ENCODE data around the gene POLK.
"Not testable (repeated sequence)": the region's sequence is repeated elsewhere in the genome, so short reads cannot be mapped to it uniquely, and the experiment has no call there.

POLK gene

GRCh38 chr5:75511435-75512382 lies at the start of gene POLK, which contains the start of gene CERT1:
TSS of gene POLK (plus strand) at chr5:75511891.
TSS of gene CERT1 (minus strand) at chr5:75511629. CDS start at chr5:75511207, 422 bp downstream.
- DNase-seq = peak; percentile 57

- DNase-seq = no peak
Observed at GRCh38 chr5:75463726-75464125, 48.0 kb upstream of the POLK start.

GRCh38 chr5:75465480-75465879 lies 46.2 kb upstream of the POLK start:
- no peak for DNase-seq

GRCh38 chr5:75466006-75466716 lies 45.5 kb upstream of the POLK start:
- DNase-seq = no peak

- DNase-seq = no peak
Observed at GRCh38 chr5:75468593-75468992, 43.1 kb upstream of the POLK start.

GRCh38 chr5:75469017-75469416 lies 42.7 kb upstream of the POLK start:
- no peak for DNase-seq

GRCh38 chr5:75471193-75471592 lies 40.5 kb upstream of the POLK start:
- DNase-seq = no peak

- no peak for DNase-seq
Observed at GRCh38 chr5:75472973-75473372, 38.7 kb upstream of the POLK start.

- no peak for DNase-seq
Observed at GRCh38 chr5:75473463-75473862, 38.2 kb upstream of the POLK start.

- DNase-seq = no peak
Observed at GRCh38 chr5:75475364-75475763, 36.3 kb upstream of the POLK start.

- DNase-seq = no peak
Observed at GRCh38 chr5:75481024-75481423, 30.7 kb upstream of the POLK start.

- no peak for DNase-seq
Observed at GRCh38 chr5:75482482-75482881, 29.2 kb upstream of the POLK start.

GRCh38 chr5:75484605-75485004 lies 27.1 kb upstream of the POLK start:
- DNase-seq = no peak

GRCh38 chr5:75489847-75490246 lies 21.8 kb upstream of the POLK start:
- not testable (repeated sequence) for DNase-seq

- no peak for DNase-seq
Observed at GRCh38 chr5:75491621-75492020, 20.1 kb upstream of the POLK start.

GRCh38 chr5:75496026-75496425 lies 15.7 kb upstream of the POLK start:
- no peak for DNase-seq

- no peak for DNase-seq
Observed at GRCh38 chr5:75498208-75498777, 13.4 kb upstream of the POLK start.

GRCh38 chr5:75498875-75499274 lies 12.8 kb upstream of the POLK start:
- not testable (repeated sequence) for DNase-seq

GRCh38 chr5:75505112-75505511 lies 6.6 kb upstream of the POLK start:
- not testable (repeated sequence) for DNase-seq

- DNase-seq = no peak
Observed at GRCh38 chr5:75507841-75508240, 3.9 kb upstream of the POLK start.

GRCh38 chr5:75509546-75509945 lies 2.1 kb upstream of the POLK start:
- DNase-seq = no peak

GRCh38 chr5:75509956-75510355 lies 1.7 kb upstream of the POLK start:
- no peak for DNase-seq

- DNase-seq = no peak
Observed at GRCh38 chr5:75510417-75510835, 1.3 kb upstream of the POLK start.
